HuH-7 (cell line): ENCODE measurements around the gene JMJD6.
"Not testable (repeated sequence)": the region's sequence is repeated elsewhere in the genome, so short reads cannot be mapped to it uniquely, and the experiment has no call there.

Experiments
- DNase-seq: peaks from one replicate; pipeline ENCODE4 v3.0.0; 2011; ENCODE audit warnings: low spot score

The JMJD6 gene

DNA sequence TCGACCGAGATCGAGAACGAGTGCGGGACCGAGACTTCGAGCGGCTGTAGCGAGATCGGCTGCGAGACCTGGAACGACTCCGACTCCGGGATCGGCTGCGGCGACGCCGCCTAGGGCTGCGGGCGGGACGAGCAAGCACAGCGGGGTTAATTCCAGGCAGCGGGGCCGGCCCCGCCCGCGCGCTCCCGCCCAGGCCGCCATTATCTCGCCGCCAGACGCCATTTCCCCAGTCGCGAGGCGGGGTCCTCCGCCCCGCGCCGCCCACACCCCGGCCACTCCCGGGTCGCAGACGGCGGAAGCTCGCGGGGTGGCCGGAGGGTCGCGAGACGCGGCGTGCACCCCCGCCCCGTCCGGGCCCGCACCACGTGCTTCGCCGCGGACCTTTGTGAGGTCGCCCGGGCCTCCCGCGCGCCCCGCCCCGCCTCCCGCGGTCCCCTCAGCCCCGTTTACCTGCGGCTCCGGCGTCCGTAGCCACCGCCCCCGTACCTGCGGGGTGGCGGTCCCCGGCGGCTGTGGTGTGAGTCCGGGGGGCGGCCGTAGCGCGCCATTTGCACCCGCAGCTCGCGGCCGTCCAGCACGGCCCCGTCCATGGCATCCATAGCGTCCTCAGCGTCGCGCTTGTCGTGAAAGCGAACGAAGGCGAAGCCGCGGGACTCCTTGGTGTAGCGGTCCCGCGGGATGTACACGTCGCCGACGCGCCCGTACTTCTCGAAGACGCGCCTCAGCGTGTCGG is 10.1 kb upstream of the JMJD6 start:
- DNase-seq, result peak; percentile 30

- no peak for DNase-seq
Observed at GRCh38 chr17:76735586-76736348, 9.4 kb upstream of the JMJD6 start.

DNA sequence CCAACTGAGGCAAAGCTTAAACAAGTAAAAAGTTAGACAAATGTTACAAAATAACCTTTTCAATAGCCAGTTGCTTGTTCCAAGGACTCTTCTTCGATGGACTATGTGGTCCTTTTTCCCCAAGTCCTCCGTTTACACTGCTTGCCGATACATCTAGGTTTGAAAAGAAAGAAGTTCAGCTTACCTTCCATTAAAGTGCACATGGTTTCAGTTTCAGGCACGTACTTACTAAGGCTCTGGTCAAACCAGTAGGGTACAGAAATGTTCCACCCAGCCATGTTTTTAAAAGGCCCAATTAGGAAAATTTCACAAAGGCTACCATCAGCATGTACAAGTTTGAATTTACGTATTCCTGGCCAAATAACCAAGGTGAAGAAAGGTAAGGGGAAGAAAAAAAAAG is 8.6 kb upstream of the JMJD6 start:
- DNase-seq, result no peak

DNA sequence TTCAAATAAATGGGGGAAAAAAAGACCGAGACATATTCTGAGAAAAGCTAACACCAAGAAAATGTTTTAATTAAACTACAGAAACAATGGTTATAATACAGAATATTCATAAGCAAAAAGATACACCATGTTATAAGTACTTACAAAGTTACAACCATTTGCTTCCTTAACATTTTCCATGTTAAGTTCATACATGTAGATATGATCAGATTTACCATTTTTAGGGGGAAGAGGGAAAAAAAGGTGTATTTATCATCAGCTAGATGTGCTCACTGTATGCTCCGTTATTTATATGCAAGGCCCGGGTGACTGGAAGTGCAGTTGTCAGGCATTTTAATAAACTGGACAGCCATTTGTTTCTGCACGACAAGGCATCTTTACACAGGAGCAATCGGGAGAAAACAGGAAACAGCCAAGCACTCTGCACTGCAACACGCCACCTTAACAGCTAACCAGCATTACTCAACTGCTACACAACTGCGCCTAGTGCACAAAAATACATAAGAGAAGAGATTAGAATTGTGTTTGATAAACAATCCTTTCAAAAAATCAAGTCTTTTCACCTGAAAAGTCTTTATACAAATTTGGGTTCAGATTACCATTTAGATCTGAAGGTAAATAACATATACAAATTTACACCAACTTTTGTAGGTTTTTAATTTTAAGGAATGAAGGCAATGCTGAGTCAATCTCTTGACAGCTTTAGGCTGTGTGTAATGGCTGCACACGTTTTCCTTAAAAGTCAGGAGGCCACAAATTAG is 7.9 kb upstream of the JMJD6 start:
- no peak for DNase-seq

DNA sequence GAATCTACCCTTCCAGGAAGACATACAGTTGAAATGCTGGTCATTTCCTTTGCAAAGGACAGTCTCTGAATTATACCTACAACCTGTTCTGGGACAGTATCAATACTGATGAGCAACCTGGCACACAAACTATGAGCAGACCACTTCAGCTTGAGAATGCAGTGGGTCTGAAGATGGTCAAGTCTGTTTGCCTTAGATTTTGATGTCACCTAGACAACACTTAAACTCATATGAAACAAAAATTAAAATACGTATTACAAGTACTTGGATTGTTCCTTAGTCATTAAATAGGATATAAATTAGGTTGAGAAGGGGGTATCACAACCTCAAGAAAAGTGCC is 7.2 kb upstream of the JMJD6 start:
- DNase-seq, result no peak

GRCh38 chr17:76732734-76733617 is 6.6 kb upstream of the JMJD6 start:
- DNase-seq, result no peak

DNA sequence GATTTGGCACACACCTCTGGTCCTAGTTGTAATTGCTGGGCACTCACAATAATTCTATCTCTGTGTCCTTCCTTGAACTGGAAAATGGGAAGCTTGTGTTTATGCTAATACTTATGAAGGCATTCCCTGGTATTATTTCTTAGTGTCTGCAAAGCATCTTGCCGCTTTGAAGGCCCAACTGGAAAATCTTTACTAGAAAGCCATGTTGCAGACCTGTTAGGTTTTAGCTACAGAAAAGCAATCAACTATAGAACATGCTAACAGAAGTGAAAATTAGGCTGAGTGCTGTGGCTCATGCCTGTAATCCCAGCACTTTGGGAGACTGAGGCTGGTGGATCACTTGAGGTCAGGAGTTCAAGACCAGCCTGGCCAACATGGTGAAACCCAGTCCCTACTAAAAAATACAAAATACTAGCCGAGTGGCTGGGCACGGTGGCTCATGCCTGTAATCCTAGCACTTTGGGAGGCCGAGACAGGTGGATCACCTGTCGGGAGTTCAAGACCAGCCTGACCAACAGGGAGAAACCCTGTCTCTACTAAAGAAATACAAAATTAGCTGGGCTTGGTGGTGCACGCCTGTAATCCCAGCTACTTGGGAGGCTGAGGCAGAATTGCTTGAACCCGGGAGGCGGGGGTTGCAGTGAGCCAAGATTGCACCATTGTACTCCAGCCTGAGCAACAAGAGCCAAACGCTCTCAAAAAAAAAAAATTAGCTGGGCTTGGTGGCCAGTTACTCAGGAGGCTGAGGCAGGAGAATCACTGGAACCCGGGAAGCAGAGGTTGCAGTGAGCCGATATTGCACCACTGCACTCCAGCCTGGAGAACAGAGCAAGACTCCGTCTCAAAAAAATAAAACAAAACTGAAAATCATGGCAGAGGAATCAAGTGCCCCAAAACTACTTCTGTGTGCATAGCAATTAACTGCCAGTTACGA is 5.7 kb upstream of the JMJD6 start:
- DNase-seq, result not testable (repeated sequence)

- no peak for DNase-seq
Observed at GRCh38 chr17:76727745-76728456, 1.5 kb upstream of the JMJD6 start.

- DNase-seq, result peak; percentile 81
Observed at GRCh38 chr17:76726776-76727718, 641 bp upstream of the JMJD6 start, which contains the start of gene METTL23. Gene METTL23, plus strand, starts transcription at chr17:76726839. Its CDS starts 2,872 bp downstream, at chr17:76729711.

DNA sequence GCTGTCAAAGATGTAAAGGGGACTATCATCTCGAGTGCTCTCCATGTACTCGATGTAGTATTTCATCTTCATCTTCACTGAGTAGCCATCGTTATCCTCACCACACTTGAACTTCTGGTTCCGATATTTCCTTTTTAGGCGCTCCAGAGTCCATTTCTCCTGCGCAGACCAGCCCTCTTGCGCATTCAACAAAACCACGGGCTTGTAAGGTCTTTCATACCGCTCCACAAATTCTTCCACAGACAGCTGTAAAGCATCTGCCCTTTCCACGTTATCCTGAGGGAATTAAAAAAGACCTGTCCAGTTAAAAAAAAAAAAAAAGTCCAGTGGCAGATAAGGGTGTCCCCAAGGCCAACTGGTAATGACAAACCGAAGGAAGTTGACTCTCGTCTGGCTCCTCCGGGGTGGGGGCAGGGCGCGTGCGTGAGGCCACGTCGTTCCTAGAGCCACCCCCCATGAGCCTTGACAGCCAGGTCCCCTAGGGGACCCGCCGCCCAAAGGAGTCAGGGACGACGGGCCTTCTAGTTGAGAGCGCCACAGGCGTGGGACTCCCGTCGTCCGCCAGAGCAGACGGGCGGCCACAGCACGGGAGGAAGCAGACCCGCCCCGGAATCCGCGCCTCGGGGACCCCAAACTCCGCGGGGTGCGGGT is 701 bp downstream of the JMJD6 start:
- DNase-seq, result peak; percentile 64

DNA sequence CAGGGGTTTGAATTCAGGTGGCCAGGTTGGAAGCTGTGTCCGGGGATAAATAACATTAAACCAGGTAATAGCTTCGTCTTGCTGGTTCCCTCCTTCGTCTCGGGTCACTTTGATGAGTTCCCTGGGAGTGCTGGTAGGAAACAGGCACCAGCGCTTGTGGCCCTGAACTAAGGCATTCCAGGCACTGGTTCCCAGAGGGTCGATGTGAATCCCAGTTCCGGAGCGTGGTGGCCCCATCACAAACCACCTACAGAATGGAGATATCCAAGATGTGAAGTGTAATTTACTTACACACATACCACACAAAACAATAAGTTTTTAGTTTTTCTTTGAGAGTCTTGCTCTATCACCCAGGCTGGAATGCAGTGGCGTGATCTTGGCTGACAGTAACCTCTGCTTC is 2.6 kb downstream of the JMJD6 start:
- no peak for DNase-seq

- DNase-seq, result not testable (repeated sequence)
Observed at GRCh38 chr17:76722977-76723376, 3.4 kb downstream of the JMJD6 start.

DNA sequence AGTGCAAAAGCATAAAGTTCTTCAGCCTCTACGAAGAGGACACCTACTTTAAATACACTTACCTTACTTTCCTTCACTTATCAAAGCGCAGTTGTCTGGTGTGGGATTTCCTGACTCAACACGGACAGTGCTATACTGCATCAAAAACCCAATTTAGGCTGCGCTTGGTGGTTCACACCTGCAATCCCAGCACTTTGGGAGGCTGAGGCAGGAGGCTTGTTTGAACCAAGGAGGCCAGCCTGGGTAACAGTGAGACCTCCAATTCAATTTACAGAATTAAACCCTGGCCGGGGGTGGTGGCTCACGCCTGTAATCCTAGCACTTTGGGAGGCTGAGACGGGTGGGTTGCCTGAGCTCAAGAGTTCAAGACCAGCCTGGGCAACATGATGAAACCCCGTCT is 4.1 kb downstream of the JMJD6 start:
- DNase-seq, result no peak

DNA sequence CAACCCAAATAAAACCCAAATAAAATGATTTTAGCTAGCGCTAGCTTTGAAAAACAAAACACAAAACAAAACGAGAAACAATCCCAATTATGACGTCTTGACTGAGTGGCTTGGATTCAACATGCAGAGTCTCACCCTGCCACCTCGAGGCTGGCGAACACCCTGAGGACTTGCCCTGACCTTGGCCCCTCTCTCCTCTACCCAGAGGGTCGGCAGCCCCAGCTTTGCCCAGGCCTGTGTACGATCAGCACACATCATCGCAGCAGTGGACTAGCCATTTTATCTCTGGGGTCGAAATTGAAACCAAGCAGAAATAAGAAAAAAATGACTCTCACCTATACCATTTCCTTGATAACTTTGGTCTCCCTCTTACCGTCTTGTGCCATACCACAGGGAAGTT is 4.9 kb downstream of the JMJD6 start:
- DNase-seq, result no peak

DNA sequence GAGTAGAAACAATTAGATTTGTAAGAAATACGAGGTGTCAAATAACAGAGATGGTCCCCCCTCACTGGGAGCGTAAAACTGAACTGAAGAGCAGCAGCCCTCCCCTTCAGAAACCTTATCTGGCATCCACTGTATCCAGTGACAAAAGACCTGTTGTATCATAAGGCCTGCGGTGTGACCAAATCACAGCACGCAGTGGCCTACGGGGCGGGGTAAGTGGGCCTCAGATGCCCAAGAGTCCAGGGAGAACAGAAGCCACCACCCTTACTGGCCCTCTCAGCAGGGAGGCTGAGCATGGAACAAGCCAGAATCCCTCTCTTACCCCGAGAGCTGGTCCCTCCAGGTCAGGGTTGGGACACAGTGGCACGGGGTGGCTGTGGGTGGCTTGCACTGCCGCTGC is 5.5 kb downstream of the JMJD6 start:
- DNase-seq, result no peak

- no peak for DNase-seq
Observed at GRCh38 chr17:76720211-76720610, 6.2 kb downstream of the JMJD6 start.

DNA sequence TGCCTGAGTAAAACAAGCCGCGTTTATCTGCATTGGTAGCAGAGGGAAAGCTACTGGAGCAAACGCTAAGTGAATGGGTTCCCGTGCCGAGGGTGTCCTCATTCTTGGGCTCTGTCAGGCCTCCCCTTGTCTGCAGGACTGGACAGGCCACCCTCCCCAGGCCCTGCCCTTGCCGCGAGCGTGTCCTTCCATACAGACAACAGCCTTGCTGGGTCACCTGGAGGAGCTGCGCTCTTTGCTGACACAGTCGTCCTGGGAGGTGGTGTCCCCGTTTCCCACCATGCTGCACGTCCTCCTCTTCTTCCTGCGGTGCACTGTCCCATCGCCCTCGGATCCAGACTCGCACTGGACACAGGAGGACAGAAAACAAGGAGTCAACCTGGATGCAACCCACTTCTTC is 7.9 kb downstream of the JMJD6 start:
- no peak for DNase-seq

GRCh38 chr17:76716839-76717215 is 9.6 kb downstream of the JMJD6 start:
- DNase-seq, result no peak
